Left renal cortex interstitium (tissue), 4 donors: ENCODE results near the gene FLRT1. TPM values are rescaled to one million over a fixed set of nuclear protein-coding genes. Genes with fewer than 3 reads are reported as not detected.

ENCODE experiments used
- DNase-seq, 4 donors: peaks; one replicate each; pipeline ENCODE4 v3.0.0-alpha.2; 2013; ENCODE audit warnings: low read depth in 4 of 4, low spot score in 2 of 4, missing footprints in 1 of 4
- polyA plus RNA-seq, 4 donors: library from polyadenylated mRNA; unstranded; fragments of 120-200 nt; gene quantifications; one replicate each; pipeline ENCODE4 v1.2.1, GENCODE V29; 2013; ENCODE audit not compliant: insufficient read length in 4 of 4

Gene FLRT1, protein sequence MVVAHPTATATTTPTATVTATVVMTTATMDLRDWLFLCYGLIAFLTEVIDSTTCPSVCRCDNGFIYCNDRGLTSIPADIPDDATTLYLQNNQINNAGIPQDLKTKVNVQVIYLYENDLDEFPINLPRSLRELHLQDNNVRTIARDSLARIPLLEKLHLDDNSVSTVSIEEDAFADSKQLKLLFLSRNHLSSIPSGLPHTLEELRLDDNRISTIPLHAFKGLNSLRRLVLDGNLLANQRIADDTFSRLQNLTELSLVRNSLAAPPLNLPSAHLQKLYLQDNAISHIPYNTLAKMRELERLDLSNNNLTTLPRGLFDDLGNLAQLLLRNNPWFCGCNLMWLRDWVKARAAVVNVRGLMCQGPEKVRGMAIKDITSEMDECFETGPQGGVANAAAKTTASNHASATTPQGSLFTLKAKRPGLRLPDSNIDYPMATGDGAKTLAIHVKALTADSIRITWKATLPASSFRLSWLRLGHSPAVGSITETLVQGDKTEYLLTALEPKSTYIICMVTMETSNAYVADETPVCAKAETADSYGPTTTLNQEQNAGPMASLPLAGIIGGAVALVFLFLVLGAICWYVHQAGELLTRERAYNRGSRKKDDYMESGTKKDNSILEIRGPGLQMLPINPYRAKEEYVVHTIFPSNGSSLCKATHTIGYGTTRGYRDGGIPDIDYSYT
- 1 to 10 TPM; 2.5 to 4.6 (median 3.2) TPM for polyA plus RNA-seq

DNA sequence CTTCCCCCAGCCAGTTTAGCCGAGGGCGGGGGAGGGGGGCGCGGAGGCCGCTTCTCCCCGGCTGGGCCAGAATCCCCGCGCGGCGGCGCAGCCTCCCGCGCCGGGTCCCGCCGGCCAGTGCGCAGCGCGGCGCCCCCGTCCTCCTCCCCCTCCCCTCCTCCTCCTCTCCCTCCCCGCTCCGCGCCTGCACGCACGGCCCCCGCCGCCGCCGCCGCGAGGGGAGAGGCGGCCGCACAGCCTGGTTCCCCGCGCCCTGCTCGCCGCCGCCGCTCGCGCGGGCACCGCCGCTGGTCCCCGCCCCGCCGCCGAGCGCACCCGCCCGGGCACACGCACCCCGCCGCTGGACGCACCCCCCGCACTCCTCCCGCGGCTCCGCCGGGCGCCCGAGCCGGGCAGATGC lies at the start of gene FLRT1:
Gene FLRT1, plus strand, starts transcription at position 356 of the 400 bp plus-strand sequence. CDS start 80,337 bp downstream, outside the sequence.
- DNase-seq: no peak

DNA sequence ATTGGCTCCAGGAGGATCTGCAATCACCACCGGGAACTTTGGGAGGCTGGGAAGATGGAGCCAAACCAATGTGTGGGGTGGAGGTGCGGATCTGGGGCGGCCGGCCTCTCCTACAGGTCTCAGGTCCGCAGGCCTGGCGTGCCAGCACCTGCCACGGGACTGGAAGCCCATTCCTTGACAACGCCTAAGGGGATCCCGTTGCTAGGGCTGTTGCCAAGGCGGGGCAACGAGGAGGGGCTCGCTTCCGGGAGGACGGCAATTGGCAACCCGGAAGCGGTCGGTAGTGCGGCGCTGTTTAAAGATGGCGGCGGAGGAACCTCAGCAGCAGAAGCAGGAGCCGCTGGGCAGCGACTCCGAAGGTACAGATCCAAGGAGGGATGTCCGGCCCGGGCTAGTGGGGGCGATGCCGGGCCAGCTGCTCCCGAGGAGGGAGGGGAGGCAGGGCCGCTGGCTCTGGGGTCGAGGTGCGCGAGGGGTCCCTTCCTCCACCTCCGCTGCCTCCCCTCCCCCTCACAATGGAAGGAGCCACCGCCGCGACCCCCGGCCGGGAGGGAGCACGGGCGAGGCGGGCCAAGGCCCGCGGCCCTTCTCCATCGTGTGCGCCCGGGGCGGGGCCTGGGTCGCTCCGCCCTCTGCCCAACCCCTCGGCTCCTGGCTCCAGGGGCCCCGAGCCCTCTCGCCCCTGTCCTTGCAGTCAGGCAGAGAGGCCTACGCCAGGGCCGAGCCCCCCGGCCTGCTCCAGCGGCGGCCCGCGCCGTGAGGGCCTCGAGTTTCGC lies 49.4 kb upstream of the FLRT1 start, which contains the start of gene OTUB1:
Gene OTUB1, plus strand, starts transcription at position 283 of the 776 bp plus-strand sequence. Its CDS starts 19 bp downstream, at position 302.
- peak in 2 of 4 donors; percentile 84 to 87 for DNase-seq

DNA sequence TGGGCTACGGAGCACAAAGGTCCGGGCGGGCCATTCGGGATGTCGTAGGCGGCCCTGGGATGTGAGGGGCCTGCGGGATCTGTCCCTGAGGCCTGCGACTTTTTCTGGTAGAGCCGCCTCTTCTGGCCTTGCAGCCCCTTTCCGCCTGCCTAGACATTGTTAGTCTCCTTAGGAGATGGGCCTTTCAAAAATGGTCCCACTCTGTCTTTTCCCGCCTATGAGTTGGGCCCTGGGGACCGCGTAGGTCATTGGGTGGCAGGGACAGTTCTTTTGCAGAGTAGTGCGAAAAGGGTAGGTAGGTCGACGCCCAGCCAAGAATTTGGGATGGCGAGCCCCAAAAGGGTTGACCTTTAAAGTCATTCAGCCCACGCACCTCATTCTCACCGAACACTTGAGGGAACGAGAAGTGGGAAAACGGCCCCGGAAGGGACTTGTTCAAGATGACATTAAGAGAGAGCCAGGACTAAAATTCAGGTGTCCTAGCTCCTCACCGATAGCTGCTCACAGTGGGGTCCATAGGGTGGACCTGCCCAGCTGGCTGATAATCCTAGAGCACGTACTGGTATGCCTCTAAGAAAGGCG lies 48.7 kb upstream of the FLRT1 start:
- no peak for DNase-seq

DNA sequence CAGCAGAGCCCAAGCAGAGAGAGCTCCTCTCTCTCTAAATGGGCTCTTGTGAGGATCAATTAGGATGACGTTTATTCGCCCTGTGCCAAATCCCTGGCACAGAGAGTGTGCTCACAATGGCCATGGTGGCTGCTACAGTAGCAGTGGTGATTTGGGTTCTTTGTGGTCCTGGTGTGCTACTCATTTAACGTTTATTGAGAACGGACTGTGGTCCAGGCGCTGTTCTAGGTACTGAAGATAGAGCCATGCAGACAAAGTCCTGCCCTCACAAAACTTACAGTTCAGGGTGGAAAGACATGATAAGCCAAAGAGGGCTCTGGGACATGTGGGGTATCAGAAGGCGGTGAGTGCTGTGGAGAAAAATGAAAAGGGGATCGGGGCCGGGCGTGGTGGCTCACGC lies 44.2 kb upstream of the FLRT1 start:
- DNase-seq: no peak

GRCh38 chr11:63993100-63993499 lies 42.6 kb upstream of the FLRT1 start:
- DNase-seq: no peak

GRCh38 chr11:63993993-63994392 lies 41.7 kb upstream of the FLRT1 start:
- DNase-seq: no peak

GRCh38 chr11:63996512-63996911 lies 39.2 kb upstream of the FLRT1 start:
- DNase-seq: no peak

GRCh38 chr11:63997104-63997700 lies 38.5 kb upstream of the FLRT1 start:
- DNase-seq: no peak

- no peak for DNase-seq
Measured at GRCh38 chr11:63997801-63998337, 37.9 kb upstream of the FLRT1 start.

DNA sequence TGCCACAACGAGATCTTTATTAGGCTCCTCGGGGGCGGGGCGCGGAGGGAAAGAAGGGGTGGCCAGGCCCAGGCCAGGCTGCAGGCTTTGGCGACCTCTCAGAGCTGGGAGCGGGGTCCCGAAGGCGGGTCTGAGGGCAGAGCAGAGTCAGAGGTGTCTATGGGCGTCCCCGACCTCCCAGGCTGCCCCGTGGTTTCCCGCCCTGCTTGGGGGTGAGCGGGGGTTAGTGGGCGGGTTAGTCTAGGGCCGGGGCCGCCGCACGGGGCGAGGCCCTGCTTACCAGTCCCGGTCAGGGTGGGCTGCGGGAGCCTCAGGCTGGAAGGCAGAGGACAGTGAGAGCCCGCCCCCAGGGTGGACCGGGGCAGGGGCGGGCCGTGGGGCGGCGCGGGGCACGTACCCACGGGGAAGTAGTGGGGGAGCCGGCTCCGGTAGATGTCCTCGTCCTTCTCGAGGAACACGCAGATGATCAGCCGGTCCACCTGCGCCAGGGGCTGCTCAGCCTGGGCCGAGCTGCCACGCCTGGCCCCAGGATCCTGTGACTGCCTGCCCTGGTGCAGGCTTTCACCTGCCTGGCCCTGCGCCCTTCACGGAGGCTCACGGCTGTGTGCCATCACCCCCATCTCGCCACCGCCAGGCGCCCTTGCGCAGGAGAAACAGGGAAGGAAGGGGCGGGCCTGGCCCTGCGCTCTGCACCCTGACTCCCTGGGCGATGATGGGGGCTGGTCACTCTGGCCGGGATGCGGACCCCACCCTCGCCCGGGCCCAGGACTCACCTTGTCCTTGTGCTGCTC lies 37.0 kb upstream of the FLRT1 start:
- no peak for DNase-seq

- no peak for DNase-seq
Measured at GRCh38 chr11:63999349-64000025, 36.2 kb upstream of the FLRT1 start.

GRCh38 chr11:64000026-64000739 lies 35.5 kb upstream of the FLRT1 start:
- DNase-seq: peak in 1 of 4 donors; percentile 70

DNA sequence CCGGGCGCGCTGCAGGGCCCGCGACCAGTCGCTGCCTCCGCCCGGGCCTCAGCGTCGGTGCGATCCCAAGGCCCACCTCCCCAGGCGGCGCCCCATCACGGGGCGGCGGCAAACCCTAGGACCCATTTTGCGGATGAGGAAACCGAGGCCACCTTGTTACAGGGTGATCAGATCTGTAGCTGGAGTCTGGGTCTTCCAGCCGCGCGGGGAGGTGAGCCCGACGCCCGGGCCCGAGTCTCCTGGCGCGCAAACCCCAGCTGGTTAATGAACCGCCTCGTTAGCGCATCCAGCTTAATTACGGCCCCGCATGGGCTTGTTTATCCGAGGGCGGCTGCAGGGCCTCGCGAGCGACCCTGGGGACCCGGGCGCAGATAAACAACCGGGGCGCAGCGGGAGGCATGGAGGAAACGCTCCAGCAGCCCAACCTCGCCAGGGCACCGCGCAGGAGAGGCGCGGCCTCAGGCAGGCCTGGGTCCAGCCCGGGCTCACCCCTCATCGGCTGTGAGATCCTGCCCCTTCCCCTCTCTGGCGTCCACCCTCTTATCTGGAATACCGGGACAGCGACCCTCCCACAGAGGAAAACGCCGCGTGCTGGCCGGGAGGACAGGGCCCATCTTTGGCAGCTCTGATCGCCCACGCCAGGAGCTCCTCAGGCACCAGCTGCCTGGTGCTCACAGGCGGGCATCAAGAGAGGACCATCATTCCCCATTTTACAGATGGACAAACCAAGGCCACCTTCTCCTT lies 34.8 kb upstream of the FLRT1 start:
- DNase-seq: no peak

DNA sequence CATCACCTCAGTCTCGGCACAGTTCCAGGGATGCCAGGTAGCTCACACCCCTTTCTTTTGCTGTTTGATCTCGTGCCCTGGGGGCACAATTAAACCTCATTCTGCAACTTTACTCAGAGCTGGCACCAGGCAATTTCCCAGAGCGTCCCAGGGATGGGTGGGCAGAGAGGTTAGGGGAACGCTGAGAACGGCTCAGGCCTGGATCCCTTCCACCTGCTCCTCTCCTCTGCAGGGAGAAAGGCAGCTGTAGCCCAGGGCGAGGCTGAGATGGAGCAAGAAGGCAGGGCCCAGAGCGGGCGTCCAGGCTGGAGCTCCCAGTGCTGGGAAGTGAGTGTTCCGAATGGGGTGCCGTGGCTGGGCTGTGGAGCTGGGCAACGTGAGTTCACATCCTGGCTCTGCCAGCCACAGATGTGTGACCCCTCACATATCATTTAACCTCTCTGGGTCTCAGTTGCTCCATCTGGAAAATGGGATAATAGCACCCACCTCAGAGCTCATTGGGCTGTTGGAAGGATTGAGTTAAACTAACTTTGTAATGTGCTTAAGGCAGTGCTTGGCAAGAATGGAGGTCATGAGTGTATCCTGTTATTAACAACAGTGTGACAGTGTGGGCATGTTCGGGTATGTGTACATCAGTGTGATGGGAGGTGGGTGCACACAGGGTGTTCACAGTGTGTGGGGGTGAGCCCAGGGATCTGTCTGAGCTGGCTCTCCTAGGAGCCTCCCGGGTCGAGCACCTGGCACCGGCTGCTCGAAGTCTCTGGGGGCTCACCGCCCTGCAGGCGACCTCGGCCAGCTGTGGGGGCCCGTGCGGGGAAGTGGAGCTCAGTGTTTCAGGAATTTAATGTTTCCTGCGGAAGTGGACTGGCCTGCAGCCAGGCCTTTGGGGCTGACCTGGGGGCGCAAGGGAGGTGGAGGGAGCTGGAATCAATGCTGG lies 34.0 kb upstream of the FLRT1 start:
- DNase-seq: no peak

GRCh38 chr11:64003807-64004589 lies 31.7 kb upstream of the FLRT1 start:
- DNase-seq: no peak
